B cell (primary cell): Measurements from ENCODE around the gene SLC48A1.

Experiments used
- CTCF ChIP-seq: fragments of 200-600 bp; IDR thresholded peaks from one replicate; pipeline ENCODE4 v1.8.0; 2022; ENCODE audit warnings: antibody characterized with exemption, mild to moderate bottlenecking
- EZH2 ChIP-seq: IDR thresholded peaks from 2 replicates; pipeline ENCODE4 v1.6.1; 2012; ENCODE audit warnings: borderline replicate concordance, low read depth, mild to moderate bottlenecking, moderate library complexity, low read length; ENCODE audit not compliant: insufficient read depth, poor library complexity, severe bottlenecking

DNA sequence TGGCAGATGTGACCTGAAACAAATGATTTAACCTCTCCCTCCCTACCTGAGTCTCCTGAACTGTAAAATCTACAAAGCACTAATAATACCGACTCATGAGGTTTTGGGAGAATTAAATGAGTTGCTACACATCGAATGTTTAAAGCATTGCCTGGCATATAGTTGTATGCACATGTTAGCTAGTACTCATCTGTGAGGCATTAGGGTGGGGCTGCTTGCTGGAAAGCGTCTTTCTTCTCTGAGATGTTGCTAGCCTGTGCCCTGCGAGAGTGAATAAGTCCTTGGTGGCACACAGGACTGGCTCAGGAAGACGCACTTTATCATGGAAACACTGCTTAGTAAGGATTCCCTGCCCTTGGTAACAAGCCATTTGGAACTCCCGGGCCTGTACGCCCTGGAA, 20.5 kb upstream of the SLC48A1 start:
- no peak for TF ChIP-seq CTCF
- TF ChIP-seq EZH2, result no peak
